Neural crest cell (in vitro differentiated cells): ENCODE data around the gene IQCE. TPM values are rescaled to one million over a fixed set of nuclear protein-coding genes. Genes with fewer than 3 reads are reported as not detected.

Source experiments
- DNase-seq: peaks from one replicate; pipeline ENCODE4 v3.0.0; 2021; ENCODE audit warnings: low read depth, mixed read lengths, low spot score
- H3K27ac Mint-ChIP-seq: one replicate; pipeline ENCODE4 v1.8.0; 2021; ENCODE audit warnings: mild to moderate bottlenecking, mixed read lengths; ENCODE audit not compliant: unreplicated experiment
- H3K27me3 Mint-ChIP-seq: 2 replicates; pipeline ENCODE4 v1.8.0; 2021; ENCODE audit warnings: low read depth, mild to moderate bottlenecking, mixed read lengths
- H3K36me3 Mint-ChIP-seq: 2 replicates; pipeline ENCODE4 v1.8.0; 2021; ENCODE audit warnings: low read depth, mild to moderate bottlenecking, mixed read lengths
- H3K4me1 Mint-ChIP-seq: 2 replicates; pipeline ENCODE4 v1.8.0; 2021; ENCODE audit warnings: mixed read lengths
- H3K4me3 Mint-ChIP-seq: one replicate; pipeline ENCODE4 v1.8.0; 2021; ENCODE audit warnings: mild to moderate bottlenecking, mixed read lengths
- H3K9me3 Mint-ChIP-seq: 2 replicates; pipeline ENCODE4 v1.8.0; 2021; ENCODE audit warnings: mixed read lengths
- CTCF ChIP-seq: fragments of 200-600 bp; sonication (generic); conservative IDR thresholded peaks from 2 replicates; pipeline ENCODE4 v1.5.0; 2021; ENCODE audit warnings: antibody characterized with exemption, mild to moderate bottlenecking
- total RNA-seq: library from RNA; stranded (reverse); gene quantifications from 2 replicates; pipeline ENCODE4 v1.2.1, GENCODE V29; 2021

IQCE gene
- total RNA-seq, 1 donor from 2014 or later = 22.4 TPM

DNA sequence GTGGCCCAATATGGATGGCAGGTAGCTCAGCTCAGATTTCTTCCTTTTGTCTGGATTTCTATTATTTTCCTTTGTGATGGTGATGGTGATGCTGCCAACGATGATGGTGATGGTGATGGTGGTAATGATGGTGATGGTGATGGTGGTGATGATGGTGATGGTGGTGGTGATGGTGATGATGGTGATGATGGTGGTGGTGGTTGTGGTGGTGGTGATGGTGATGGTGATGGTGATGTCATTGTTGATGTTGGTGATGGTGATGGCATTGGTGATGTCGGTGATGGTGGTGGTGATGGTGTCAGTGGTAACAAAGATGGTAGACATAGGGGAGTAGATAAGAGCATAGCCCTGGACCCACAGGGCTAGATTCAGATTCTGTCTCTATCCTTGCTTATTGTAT is 98.4 kb downstream of the IQCE start:
- H3K4me1 Mint-ChIP-seq = peaks cover 5% of the 10 kb centered on the region
- H3K27ac Mint-ChIP-seq = no peak overlapping the region
- peak overlapping the region; percentile 3 for H3K4me3 Mint-ChIP-seq
- DNase-seq = no peak
- H3K36me3 Mint-ChIP-seq = peaks cover 5% of the 10 kb centered on the region
- H3K27me3 Mint-ChIP-seq = no peaks in the 10 kb centered on the region
- TF ChIP-seq CTCF = no peak
- H3K9me3 Mint-ChIP-seq = no peaks in the 10 kb centered on the region

DNA sequence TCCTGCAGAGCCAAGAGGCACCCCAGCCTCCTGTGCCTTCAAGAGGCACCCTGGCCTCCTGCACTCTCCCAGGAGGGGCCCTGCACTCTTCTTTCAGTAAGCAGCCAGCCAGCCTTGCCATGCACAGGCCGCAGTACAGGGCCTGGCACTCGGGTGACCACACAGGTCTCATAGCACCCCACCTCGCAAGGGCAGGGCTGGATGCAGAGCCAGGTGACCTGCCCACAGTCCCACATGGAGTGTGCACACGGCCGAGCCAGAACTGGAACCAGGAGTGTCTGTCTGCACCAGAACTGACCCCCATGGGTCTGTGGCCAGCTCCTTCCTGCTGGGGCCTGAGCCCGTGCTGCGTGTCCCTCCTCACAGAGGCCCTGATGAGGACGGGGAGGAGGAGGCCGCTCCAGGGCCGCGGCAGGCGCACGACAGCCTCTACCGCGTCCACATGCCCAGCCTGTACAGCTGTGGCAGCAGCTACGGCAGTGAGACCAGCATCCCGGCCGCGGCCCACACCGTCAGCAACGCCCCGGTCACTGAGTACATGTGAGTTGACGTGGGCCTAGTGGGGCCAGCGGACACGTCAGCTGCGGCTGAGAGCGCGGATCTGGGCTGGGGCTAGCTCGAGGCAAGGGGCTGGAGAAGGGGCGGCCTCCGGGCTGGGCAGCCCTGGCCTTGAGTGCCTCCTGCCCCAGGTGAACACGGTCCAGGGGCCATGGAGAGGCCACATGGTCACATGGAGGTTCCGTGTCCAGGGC is 99.3 kb downstream of the IQCE start:
- Mint-ChIP-seq H3K27me3 (no peaks in the 10 kb centered on the region), H3K27ac (no peak overlapping the region), H3K9me3 (no peaks in the 10 kb centered on the region), H3K4me3 (no peak overlapping the region), H3K36me3 (peaks cover 5% of the 10 kb centered on the region), H3K4me1 (no peaks in the 10 kb centered on the region)
- DNase-seq = no peak
- no peak for TF ChIP-seq CTCF

GRCh38 chr7:2658941-2659340 is 100.2 kb downstream of the IQCE start:
- Mint-ChIP-seq H3K4me3 (no peak overlapping the region), H3K27ac (no peak overlapping the region), H3K9me3 (no peaks in the 10 kb centered on the region), H3K27me3 (no peaks in the 10 kb centered on the region), H3K36me3 (peaks cover 5% of the 10 kb centered on the region), H3K4me1 (no peaks in the 10 kb centered on the region)
- no peak for TF ChIP-seq CTCF
- no peak for DNase-seq

DNA sequence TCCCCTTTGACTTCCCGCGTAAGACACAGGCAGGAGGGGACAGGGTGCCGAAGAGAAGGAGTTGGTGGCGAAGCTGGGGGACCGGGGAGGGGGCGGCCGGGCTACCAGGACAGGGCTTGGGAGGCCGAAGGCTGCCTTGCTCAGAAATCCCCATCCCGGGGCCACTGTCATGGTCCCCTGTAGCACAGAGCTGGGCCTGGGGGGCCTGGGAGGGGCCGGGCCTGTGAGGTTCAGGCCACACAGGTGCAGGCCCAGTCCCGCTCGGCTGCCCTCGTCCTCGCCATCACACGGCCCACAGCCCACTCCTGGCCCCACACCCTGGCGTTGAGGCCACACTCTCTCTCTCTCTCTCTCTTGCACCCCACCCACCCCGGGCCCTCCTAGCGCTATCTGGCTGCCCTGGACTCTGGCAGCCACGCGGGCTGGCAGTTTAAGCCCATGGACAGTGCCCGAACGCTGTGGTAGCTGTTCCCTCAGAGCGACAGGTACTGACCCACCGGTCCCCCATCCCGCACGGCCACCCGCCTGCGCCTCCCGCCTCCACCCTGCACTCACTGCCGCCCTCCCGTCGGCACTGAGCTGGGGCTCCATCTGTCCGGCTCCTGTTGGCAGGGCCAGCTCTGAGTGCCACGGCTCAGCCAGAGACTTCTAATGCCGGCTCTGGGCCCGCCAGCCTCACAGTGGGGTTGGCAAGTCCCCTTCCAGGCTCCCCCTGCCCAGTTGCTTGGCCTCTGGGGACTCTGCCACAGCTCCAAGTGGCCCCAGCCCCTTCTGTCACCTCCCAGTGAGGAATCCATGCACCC is 101.0 kb downstream of the IQCE start:
- Mint-ChIP-seq H3K9me3 (no peaks in the 10 kb centered on the region), H3K27ac (no peak overlapping the region), H3K36me3 (peaks cover 5% of the 10 kb centered on the region), H3K4me3 (no peak overlapping the region), H3K4me1 (no peaks in the 10 kb centered on the region), H3K27me3 (no peaks in the 10 kb centered on the region)
- no peak for DNase-seq
- no peak for TF ChIP-seq CTCF

- H3K27ac Mint-ChIP-seq = no peak overlapping the region
- no peak overlapping the region for H3K4me3 Mint-ChIP-seq
- no peaks in the 10 kb centered on the region for H3K4me1 Mint-ChIP-seq
- peaks cover 5% of the 10 kb centered on the region for H3K36me3 Mint-ChIP-seq
- no peak for TF ChIP-seq CTCF
- no peak for DNase-seq
- H3K9me3 Mint-ChIP-seq = no peaks in the 10 kb centered on the region
- no peaks in the 10 kb centered on the region for H3K27me3 Mint-ChIP-seq
Observed at GRCh38 chr7:2660359-2661095, 101.7 kb downstream of the IQCE start.
